ELR (cell line): ENCODE measurements around the gene XPR1.
A peak's percentile ranks its signal among the peaks of the same experiment; 100 is the strongest.

Source experiments
- DNase-seq: peaks from one replicate; pipeline ENCODE4 v3.0.0-alpha.2; 2015; ENCODE audit warnings: low read depth

Gene XPR1

GRCh38 chr1:180892272-180892671 is 260.4 kb downstream of the XPR1 start:
- DNase-seq = no peak

GRCh38 chr1:180892675-180893074 is 260.9 kb downstream of the XPR1 start:
- DNase-seq = no peak

GRCh38 chr1:180893614-180894013 is 261.8 kb downstream of the XPR1 start:
- DNase-seq = no peak

- DNase-seq = no peak
These were observed 264.3 kb downstream of the XPR1 start for GRCh38 chr1:180896161-180896560.

- DNase-seq = no peak
These were observed 266.8 kb downstream of the XPR1 start for GRCh38 chr1:180898441-180899219.

GRCh38 chr1:180899262-180899661 is 267.4 kb downstream of the XPR1 start:
- no peak for DNase-seq

GRCh38 chr1:180901076-180901990 is 269.5 kb downstream of the XPR1 start:
- DNase-seq = no peak

GRCh38 chr1:180902541-180902940 is 270.7 kb downstream of the XPR1 start:
- no peak for DNase-seq

- no peak for DNase-seq
These were observed 274.1 kb downstream of the XPR1 start for GRCh38 chr1:180905927-180906326.

GRCh38 chr1:180906511-180906910 is 274.7 kb downstream of the XPR1 start:
- no peak for DNase-seq

- DNase-seq = no peak
These were observed 275.7 kb downstream of the XPR1 start for GRCh38 chr1:180907313-180908055.

GRCh38 chr1:180908074-180908765 is 276.4 kb downstream of the XPR1 start:
- no peak for DNase-seq

GRCh38 chr1:180909005-180909414 is 277.2 kb downstream of the XPR1 start:
- DNase-seq = no peak

GRCh38 chr1:180909462-180909976 is 277.7 kb downstream of the XPR1 start:
- no peak for DNase-seq

- DNase-seq = peak; percentile 55
These were observed 279.9 kb downstream of the XPR1 start for GRCh38 chr1:180911640-180912191.

GRCh38 chr1:180912211-180912800 is 280.5 kb downstream of the XPR1 start:
- peak; percentile 63 for DNase-seq

- peak; percentile 67 for DNase-seq
These were observed 281.2 kb downstream of the XPR1 start, which contains the start of gene KIAA1614 for GRCh38 chr1:180912801-180913565. KIAA1614 (plus strand) TSS chr1:180912897; CDS start chr1:180913244, 347 bp downstream.

GRCh38 chr1:180915426-180915965 is 283.7 kb downstream of the XPR1 start:
- no peak for DNase-seq

- no peak for DNase-seq
These were observed 284.4 kb downstream of the XPR1 start for GRCh38 chr1:180916012-180916770.
